GM18505 (cell line): ENCODE data around the gene CPLX1.

Experiments
- ATAC-seq: cut with Tn5 transposase; IDR thresholded peaks from one replicate; pipeline ENCODE4 v1.9.1; 2021; ENCODE audit not compliant: unreplicated experiment
- POLR2A ChIP-seq: IDR thresholded peaks from 4 replicates; pipeline ENCODE4 v1.6.1; 2011; ENCODE audit warnings: borderline replicate concordance; ENCODE audit not compliant: insufficient read depth, insufficient read length; ENCODE audit errors: extremely low read depth

Gene CPLX1

DNA sequence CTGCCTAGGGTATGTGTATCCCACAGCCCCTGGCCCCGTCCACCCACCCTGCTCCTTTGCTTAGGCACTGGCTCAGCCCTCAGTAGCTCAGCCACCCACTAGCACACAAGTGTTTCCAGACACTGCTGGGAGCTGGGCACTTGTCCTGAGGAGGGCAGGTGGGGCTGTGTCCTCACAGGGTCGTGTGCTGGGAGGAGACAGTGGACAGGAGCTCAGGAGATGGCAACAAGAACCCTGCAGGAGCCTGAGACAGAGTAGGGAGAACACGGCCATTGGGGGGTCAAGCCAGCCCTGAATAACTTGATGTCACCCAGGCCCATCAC is 5.5 kb upstream of the CPLX1 start:
- ATAC-seq = no peak

GRCh38 chr4:830601-831482 is 4.9 kb upstream of the CPLX1 start:
- no peak for ATAC-seq
- TF ChIP-seq POLR2A = no peak

More for the DNA sequence above, 5.5 kb upstream of the CPLX1 start:
- TF ChIP-seq POLR2A = no peak

DNA sequence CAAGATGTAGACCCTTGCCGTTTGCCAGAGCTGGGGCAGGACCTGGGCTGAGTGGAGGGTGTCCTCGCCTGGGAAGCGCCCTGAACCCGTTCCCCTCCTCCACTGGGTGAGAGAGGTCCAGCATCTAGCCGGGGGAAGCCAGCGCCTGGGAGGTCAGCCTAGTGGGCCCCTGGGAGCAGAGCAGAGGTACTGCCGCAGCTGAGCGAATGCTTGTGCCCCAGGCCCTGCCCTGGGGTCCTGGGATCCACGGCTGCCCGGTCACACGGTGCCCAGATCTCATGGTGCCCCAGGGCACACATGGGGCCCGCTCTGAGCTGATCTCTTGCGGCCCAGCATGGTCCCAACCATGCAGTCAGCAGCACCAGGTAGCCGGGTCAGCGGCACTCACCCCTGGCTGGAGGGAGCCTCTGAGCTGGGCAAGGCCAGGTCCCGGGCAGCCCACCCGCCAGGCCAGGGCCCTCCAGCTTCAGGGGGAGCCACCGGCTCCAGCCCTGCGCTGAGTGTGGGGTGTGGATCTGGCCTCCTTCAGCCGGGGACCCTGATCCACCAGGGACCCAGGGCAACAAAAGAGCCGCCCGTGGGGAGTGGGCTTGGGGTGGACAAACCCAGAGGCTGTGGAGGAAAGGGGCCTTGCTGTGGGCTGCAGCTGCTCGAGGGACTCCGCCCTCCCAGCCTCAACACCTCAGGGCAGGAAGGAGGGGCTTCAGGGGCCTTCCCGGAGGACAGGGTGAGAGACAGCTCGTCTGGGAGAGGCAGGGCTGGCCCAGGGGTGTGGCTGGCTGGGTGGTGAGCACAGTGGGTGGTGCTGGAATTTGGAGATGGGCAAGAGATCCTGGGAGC is 4.1 kb upstream of the CPLX1 start:
- TF ChIP-seq POLR2A = no peak
- no peak for ATAC-seq

DNA sequence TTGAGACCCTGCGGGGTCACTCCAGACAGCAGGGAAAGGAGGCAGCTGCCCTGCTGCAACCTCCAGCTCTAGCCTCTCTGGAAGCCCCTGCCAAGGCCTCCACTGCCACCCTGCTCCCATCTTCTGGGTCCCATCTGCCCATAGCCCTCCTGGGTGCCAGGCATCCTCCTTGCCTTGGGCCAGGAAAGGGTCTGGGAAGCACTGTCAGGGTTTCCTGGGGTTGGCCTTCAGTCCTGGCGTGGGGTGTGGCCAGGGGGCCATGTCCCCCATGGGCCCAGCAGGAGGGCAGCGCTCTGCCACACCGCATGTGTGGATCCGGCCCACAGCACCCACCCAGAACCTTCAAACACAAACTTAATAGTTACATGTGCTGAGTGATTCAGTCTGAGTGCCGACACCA is 3.4 kb upstream of the CPLX1 start:
- no peak for ATAC-seq
- no peak for TF ChIP-seq POLR2A

DNA sequence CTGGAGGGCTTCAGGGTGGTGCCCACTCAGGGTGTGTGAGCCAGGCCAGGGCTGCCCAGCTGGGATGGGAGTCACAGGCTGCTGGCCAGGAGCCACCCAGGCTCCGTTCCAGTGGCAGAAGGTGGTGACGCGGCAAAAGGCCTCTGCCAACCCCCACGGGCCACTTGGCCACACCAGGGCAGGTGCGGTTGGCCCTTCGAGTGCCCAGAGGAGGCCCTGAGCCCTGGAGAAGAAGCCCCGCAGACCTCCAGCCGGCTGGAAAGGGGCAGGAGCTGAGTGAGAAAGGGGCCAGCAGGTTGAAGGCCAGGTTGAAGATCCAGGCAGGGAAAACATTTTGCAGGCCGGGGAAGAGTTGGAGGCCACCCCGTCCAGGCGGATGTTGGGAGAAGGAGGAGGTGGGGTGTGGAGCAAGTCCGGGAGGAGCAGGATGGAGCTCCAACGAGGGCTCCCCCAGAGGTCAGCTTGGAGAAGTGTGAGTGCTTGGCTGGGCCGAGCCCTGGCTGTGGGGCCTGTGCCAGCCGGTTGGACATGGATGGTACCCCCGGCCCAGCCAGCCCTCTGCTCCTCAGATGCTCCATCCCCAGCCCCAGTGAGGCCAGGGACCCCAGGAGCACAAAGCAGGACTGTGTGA is 2.8 kb upstream of the CPLX1 start:
- no peak for TF ChIP-seq POLR2A
- ATAC-seq = no peak

GRCh38 chr4:827209-828081 is 1.5 kb upstream of the CPLX1 start:
- no peak for ATAC-seq
- no peak for TF ChIP-seq POLR2A

- TF ChIP-seq POLR2A = no peak
- no peak for ATAC-seq
Measured at GRCh38 chr4:826508-827208, 729 bp upstream of the CPLX1 start.

DNA sequence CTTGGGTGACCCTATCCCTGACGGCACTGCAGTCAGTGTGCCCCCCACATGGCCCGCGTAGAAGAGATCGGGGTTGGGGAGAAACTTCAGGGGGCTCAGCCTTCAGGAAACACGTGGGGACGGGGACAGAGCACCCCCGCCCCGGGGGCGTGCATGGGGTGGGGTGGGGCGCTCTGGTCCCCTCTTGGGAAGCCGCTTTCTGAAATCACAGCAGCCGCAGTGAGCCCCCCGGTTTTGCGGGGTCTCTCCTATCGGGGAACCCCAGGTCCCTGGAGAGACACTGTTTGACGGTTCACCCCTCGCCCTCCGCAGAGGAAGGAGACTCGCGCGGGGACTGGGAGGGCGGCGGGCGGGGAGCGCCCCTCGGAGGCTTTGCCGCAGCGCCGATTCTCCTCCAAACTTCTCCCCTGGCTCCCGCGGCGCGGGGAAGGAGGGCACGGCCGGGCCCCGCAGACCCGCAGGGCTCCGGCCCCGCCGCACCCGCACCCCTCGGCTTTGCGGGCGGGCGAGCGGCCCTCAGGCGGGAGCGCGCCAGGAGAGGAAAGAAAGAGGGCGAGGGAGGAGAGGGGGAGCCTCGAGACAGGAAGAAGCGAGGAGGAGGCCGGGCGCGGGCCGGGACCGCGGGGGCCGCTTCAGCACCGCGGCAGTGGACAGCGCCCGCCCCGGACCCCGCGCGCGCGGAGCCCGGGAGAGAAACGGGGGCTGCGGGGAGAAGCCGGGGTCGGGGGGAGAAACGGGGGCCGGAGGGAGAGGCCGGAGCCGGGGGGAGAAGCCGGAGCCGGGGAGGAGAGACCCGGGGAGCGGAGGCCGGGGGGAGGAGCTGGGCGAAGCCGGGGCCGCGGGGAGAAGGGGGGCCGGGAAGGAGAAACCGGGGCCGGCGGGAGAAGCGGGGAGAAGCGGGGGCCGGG is 612 bp downstream of the CPLX1 start:
- no peak for TF ChIP-seq POLR2A
- no peak for ATAC-seq

GRCh38 chr4:824461-825062 is 1.4 kb downstream of the CPLX1 start:
- TF ChIP-seq POLR2A = no peak
- no peak for ATAC-seq

GRCh38 chr4:823761-824460 is 2.0 kb downstream of the CPLX1 start:
- TF ChIP-seq POLR2A = no peak
- ATAC-seq = no peak
